OCI-LY7 (cell line): ENCODE results near the gene SOS1. TPM values are rescaled to one million over a fixed set of nuclear protein-coding genes. Genes with fewer than 3 reads are reported as not detected.
"Not testable (repeated sequence)": the region's sequence is repeated elsewhere in the genome, so short reads cannot be mapped to it uniquely, and the experiment has no call there.

Experiments used
- BruUV-seq: library from RNA; stranded (reverse); fragments of 400-500 nt; replicated peaks from 2 replicates; lab custom pipeline; 2021; lab: Mats Ljungman, UMichigan
- CTCF ChIA-PET: fragments of 300-600 bp; sonication (Branson Sonifier 250); formaldehyde crosslinking; loops from one replicate; lab custom pipeline; 2022; ENCODE audit warnings: antibody characterized with exemption; ENCODE audit not compliant: unreplicated experiment; lab: Charles Lee
- POLR2A ChIA-PET: fragments of 300-600 bp; sonication (Branson Sonifier 250); formaldehyde crosslinking; loops from one replicate; lab custom pipeline; 2022; ENCODE audit warnings: antibody characterized with exemption; lab: Charles Lee
- DNase-seq: peaks from one replicate; pipeline ENCODE4 v3.0.0-alpha.2; 2015; ENCODE audit warnings: low spot score
- H2AFZ ChIP-seq: fragments of 200-600 bp; sonication (generic), shearing (Covaris generic); 2 replicates; pipeline ENCODE4 v1.6.1; 2014; ENCODE audit warnings: mild to moderate bottlenecking, antibody characterized with exemption, low read length, moderate library complexity
- H3K27ac ChIP-seq: fragments of 200-600 bp; sonication (generic); 2 replicates; pipeline ENCODE4 v1.5.1; 2014; ENCODE audit warnings: mixed run types, low read depth, mild to moderate bottlenecking, moderate library complexity, low read length, inconsistent platforms; ENCODE audit not compliant: poor library complexity, severe bottlenecking
- H3K36me3 ChIP-seq: fragments of 200-600 bp; sonication (generic); 2 replicates; pipeline ENCODE4 v1.6.1; 2014; ENCODE audit warnings: mild to moderate bottlenecking, antibody characterized with exemption, low read length, moderate library complexity, mixed read lengths; ENCODE audit not compliant: insufficient read depth
- H3K4me1 ChIP-seq: fragments of 200-600 bp; sonication (generic); 2 replicates; pipeline ENCODE4 v1.5.1; 2014; ENCODE audit warnings: mild to moderate bottlenecking, low read length; ENCODE audit not compliant: insufficient read depth, poor library complexity, severe bottlenecking
- H3K4me2 ChIP-seq: fragments of 200-600 bp; sonication (generic); 2 replicates; pipeline ENCODE4 v1.6.1; 2014; ENCODE audit warnings: mild to moderate bottlenecking, low read length
- H3K4me3 ChIP-seq: fragments of 200-600 bp; sonication (generic); 2 replicates; pipeline ENCODE4 v1.5.1; 2014; ENCODE audit warnings: mild to moderate bottlenecking, low read depth, low read length; ENCODE audit not compliant: poor library complexity, severe bottlenecking
- H3K79me2 ChIP-seq: fragments of 200-600 bp; sonication (generic); 2 replicates; pipeline ENCODE4 v1.6.1; 2016; ENCODE audit warnings: low read depth, mild to moderate bottlenecking, low read length, moderate library complexity, mixed read lengths; ENCODE audit not compliant: insufficient read depth
- H3K9me2 ChIP-seq: fragments of 200-600 bp; sonication (generic); 2 replicates; pipeline ENCODE4 v1.6.1; 2016; ENCODE audit warnings: mild to moderate bottlenecking, low read length, mixed read lengths; ENCODE audit not compliant: insufficient read depth
- H3K9me3 ChIP-seq: fragments of 200-600 bp; sonication (generic); 2 replicates; pipeline ENCODE4 v1.6.1; 2014; ENCODE audit warnings: mild to moderate bottlenecking, mixed run types, low read length, mixed read lengths
- H4K20me1 ChIP-seq: fragments of 200-600 bp; sonication (generic); 2 replicates; pipeline ENCODE4 v1.6.1; 2014; ENCODE audit warnings: mild to moderate bottlenecking, antibody characterized with exemption, low read length, moderate library complexity, mixed read lengths; ENCODE audit not compliant: insufficient read depth
- EZH2phosphoT487 ChIP-seq: fragments of 200-600 bp; sonication (generic); IDR thresholded peaks from 2 replicates; pipeline ENCODE4 v1.6.1; 2018; ENCODE audit warnings: low read depth, borderline replicate concordance, mild to moderate bottlenecking, mixed run types, antibody characterized with exemption, low read length, moderate library complexity, mixed read lengths
- intact Hi-C: fragments of 100-400 bp; cut with micrococcal nuclease; formaldehyde crosslinking; loops from one replicate; pipeline ENCODE4 v1.10.0; 2022; ENCODE audit not compliant: unreplicated experiment
- total RNA-seq, 2 experiments: library from RNA; depleted of rRNA in 1 of 2; stranded (reverse); fragments of >200 nt in 1 of 2; shearing (Covaris generic) in 1 of 2; gene quantifications; 2 replicates each; pipeline ENCODE4 v1.2.3, GENCODE V29; 2014 to 2022
- TF ChIP-seq, protein P1 (sequence below): fragments of 200-600 bp; sonication (generic); conservative IDR thresholded peaks from 2 replicates; pipeline ENCODE4 v1.5.1; 2014; ENCODE audit warnings: mild to moderate bottlenecking, antibody characterized with exemption, low read length, moderate library complexity, mixed read lengths

Gene SOS1
- total RNA-seq, 2 experiments from 2014 or later: 21.3 to 40.0 TPM

DNA sequence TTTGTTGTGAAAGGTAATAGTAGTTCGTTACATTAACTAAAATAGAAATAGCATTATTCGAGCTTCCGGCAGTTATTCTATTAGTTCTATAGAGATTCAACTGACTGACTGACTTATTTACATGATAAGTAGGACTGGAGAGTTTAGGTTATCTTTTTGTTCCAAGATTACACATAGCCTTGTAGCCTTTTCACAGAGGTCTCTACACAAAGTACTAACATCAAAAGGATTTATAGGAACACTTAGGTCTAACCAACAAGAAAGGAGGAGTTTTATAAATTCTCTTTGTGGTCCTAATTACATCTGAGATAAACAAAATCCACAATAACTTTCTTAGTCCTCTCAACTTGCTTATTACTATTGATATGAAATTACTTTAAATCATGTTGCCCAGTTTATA is 62.8 kb downstream of the SOS1 start:
- DNase-seq: no peak
- ChIA-PET CTCF (interaction anchor here (0.8 kb wide), 1 partner anchor 170 kb away, joined by 3 read pairs; no protein-coding TSS in a partner anchor), POLR2A (interaction anchor here (0.9 to 1.3 kb wide), 2 partner anchors 61 to 63 kb away, joined by 3 read pairs; partner anchors contain the start of gene SOS1)
- Histone ChIP-seq H3K4me3 (no peak overlapping the region), H2AFZ (no peak overlapping the region), H3K4me1 (no peaks in the 10 kb centered on the region), H3K9me3 (no peaks in the 10 kb centered on the region), H3K27ac (no peak overlapping the region), H3K9me2 (no peaks in the 10 kb centered on the region), H3K4me2 (no peak overlapping the region), H3K79me2 (peaks cover 21% of the 10 kb centered on the region; the same call in 1 of the 2 replicates), H4K20me1 (peaks cover 6% of the 10 kb centered on the region; the same call in 1 of the 2 replicates), H3K36me3 (peaks cover 39% of the 10 kb centered on the region)
- intact Hi-C loops: loop anchor here (2.0 to 10.0 kb wide), 3 partner anchors 67 to 677 kb away; no protein-coding TSS in a partner anchor
- TF ChIP-seq EZH2phosphoT487: no peak
- TF ChIP-seq, protein P1, sequence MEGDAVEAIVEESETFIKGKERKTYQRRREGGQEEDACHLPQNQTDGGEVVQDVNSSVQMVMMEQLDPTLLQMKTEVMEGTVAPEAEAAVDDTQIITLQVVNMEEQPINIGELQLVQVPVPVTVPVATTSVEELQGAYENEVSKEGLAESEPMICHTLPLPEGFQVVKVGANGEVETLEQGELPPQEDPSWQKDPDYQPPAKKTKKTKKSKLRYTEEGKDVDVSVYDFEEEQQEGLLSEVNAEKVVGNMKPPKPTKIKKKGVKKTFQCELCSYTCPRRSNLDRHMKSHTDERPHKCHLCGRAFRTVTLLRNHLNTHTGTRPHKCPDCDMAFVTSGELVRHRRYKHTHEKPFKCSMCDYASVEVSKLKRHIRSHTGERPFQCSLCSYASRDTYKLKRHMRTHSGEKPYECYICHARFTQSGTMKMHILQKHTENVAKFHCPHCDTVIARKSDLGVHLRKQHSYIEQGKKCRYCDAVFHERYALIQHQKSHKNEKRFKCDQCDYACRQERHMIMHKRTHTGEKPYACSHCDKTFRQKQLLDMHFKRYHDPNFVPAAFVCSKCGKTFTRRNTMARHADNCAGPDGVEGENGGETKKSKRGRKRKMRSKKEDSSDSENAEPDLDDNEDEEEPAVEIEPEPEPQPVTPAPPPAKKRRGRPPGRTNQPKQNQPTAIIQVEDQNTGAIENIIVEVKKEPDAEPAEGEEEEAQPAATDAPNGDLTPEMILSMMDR: no peak
- no TSS peak for BruUV-seq

DNA sequence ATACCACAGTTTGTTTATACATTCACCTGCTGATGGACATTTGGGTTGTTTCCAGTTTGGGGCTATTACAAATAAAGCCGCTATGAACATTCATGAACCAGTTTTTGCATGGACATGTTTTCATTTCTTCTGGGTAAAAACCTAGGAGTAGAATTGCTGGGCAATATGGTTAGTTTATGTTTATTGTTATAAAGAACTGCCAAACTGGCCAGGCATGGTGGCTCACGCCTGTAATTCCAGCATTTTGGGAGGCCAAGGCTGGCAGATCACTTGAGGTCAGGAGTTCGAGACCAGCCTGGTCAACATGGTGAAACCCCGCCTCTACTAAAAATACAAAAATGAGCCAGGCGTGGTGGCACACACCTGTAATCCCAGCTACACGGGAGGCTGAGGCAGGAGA is 68.2 kb downstream of the SOS1 start:
- H3K36me3 ChIP-seq: peaks cover 69% of the 10 kb centered on the region
- H3K27ac ChIP-seq, DNase-seq, H4K20me1 ChIP-seq, BruUV-seq, H3K4me1 ChIP-seq, H3K9me3 ChIP-seq, H3K79me2 ChIP-seq, POLR2A ChIA-PET, CTCF ChIA-PET, H3K4me3 ChIP-seq, H3K9me2 ChIP-seq, H2AFZ ChIP-seq, H3K4me2 ChIP-seq: not testable (repeated sequence)
- intact Hi-C loops: loop anchor here (10.0 kb wide), 1 partner anchor 682 kb away; no protein-coding TSS in a partner anchor

DNA sequence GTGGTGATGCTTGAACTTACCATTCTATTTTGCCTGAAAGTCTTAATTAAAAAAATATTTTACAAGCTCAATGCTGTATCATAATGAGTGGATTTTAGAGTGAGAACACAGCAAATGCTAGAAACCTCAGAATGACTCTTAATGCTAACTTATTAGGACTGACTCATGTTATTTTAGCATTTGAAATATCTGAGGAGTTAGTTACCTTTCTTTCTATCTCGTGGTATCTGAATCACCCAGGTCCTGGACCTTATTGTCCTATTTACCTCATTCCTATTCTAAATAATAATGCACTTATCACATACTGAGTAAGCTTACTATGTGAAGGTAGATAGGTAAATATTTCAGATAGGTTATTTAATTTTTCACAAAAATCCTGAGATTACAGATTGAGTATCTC is 70.7 kb downstream of the SOS1 start:
- no peak overlapping the region for H3K27ac ChIP-seq

More for the DNA sequence above, 70.7 kb downstream of the SOS1 start:
- BruUV-seq: no TSS peak
- H3K9me2 ChIP-seq: no peaks in the 10 kb centered on the region
- H3K4me1 ChIP-seq: no peaks in the 10 kb centered on the region
- H3K9me3 ChIP-seq: no peaks in the 10 kb centered on the region
- intact Hi-C loops: loop anchor here (10.0 kb wide), 1 partner anchor 685 kb away; no protein-coding TSS in a partner anchor
- CTCF ChIA-PET: no interaction called here
- no peaks in the 10 kb centered on the region for H4K20me1 ChIP-seq
- H3K79me2 ChIP-seq: no peaks in the 10 kb centered on the region
- no peak for DNase-seq
- H3K4me2 ChIP-seq: no peak overlapping the region
- TF ChIP-seq, protein P1: no peak
- no peak for TF ChIP-seq EZH2phosphoT487
- peaks cover 71% of the 10 kb centered on the region for H3K36me3 ChIP-seq
- H2AFZ ChIP-seq: no peak overlapping the region
- POLR2A ChIA-PET: interaction anchor here (0.6 to 1.5 kb wide), 2 partner anchors 63 to 143 kb away, joined by 4 read pairs; no protein-coding TSS in a partner anchor
- no peak overlapping the region for H3K4me3 ChIP-seq
